ENCODE data around the gene TADA3. TPM values are rescaled to one million over a fixed set of nuclear protein-coding genes. Genes with fewer than 3 reads are reported as not detected.
A peak's percentile ranks its signal among the peaks of the same experiment; 100 is the strongest.

The TADA3 gene
- total RNA-seq, 6 experiments from 2014 or later = 69.2 to 84.9 (median 77.0) TPM

DNA sequence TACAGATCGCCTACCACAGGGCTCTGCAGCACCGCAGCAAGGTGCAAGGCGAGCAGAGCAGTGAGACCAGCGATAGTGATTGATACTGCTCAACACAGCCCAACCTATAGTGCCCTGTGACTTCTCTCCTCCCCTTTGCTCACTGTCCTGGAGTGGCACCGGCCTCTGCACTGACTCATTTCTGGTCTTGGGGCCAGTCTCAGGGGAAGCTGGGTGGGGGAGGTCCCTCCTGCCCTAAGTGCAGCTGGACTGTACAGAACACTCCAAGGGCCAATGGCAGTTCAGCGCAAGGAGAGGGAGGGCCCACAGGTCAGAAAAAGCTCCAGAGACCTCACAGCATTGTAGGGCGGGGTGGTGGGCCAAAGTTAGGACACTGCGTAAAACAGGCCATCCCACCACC lies 45.0 kb downstream of the TADA3 start:
- H3K36me3 Mint-ChIP-seq (ENCODE audit: low read depth) = peaks cover 47% of the 10 kb centered on the region
- H3K27me3 Mint-ChIP-seq (ENCODE audit: insufficient read depth) = peaks cover 1% of the 10 kb centered on the region
- TF ChIP-seq, protein P1, sequence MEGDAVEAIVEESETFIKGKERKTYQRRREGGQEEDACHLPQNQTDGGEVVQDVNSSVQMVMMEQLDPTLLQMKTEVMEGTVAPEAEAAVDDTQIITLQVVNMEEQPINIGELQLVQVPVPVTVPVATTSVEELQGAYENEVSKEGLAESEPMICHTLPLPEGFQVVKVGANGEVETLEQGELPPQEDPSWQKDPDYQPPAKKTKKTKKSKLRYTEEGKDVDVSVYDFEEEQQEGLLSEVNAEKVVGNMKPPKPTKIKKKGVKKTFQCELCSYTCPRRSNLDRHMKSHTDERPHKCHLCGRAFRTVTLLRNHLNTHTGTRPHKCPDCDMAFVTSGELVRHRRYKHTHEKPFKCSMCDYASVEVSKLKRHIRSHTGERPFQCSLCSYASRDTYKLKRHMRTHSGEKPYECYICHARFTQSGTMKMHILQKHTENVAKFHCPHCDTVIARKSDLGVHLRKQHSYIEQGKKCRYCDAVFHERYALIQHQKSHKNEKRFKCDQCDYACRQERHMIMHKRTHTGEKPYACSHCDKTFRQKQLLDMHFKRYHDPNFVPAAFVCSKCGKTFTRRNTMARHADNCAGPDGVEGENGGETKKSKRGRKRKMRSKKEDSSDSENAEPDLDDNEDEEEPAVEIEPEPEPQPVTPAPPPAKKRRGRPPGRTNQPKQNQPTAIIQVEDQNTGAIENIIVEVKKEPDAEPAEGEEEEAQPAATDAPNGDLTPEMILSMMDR (IDR thresholded peaks at IDR 0.05) = no peak
- DNase-seq = peak; percentile 41
- peak overlapping the region; percentile 23; the same call in 1 of the 2 replicates for H3K4me3 Mint-ChIP-seq
- H3K9me3 Mint-ChIP-seq = no peaks in the 10 kb centered on the region
- H3K27ac Mint-ChIP-seq = peak overlapping the region; percentile 43
- peaks cover 54% of the 10 kb centered on the region for H3K4me1 Mint-ChIP-seq (ENCODE audit: low read depth)

DNA sequence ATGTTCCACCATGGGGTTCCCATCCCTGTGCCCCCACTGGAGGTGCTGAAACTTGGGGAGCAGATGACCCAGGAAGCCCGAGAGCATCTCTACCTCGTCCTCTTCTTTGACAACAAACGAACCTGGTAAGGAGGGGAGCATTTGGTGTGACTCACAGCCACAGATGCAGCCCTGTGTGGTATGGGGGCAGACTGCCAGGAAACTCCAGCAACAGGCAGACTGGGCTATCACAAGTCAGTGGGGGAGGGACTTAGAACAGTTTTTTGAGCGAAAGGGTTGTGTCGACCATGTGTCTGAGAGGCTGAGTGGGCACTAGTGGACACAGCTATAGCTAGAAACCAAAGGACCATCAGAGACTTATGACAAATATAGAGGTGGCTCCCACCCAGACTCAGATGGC lies 45.9 kb downstream of the TADA3 start:
- Mint-ChIP-seq H3K4me1 (ENCODE audit: low read depth) (peaks cover 45% of the 10 kb centered on the region), H3K9me3 (no peaks in the 10 kb centered on the region), H3K36me3 (ENCODE audit: low read depth) (peaks cover 41% of the 10 kb centered on the region), H3K4me3 (peak overlapping the region; percentile 8; the same call in 1 of the 2 replicates), H3K27me3 (ENCODE audit: insufficient read depth) (peaks cover 1% of the 10 kb centered on the region), H3K27ac (peak overlapping the region; percentile 43)
- TF ChIP-seq, protein P1 (IDR thresholded peaks at IDR 0.05) = no peak
- DNase-seq = peak; percentile 80

DNA sequence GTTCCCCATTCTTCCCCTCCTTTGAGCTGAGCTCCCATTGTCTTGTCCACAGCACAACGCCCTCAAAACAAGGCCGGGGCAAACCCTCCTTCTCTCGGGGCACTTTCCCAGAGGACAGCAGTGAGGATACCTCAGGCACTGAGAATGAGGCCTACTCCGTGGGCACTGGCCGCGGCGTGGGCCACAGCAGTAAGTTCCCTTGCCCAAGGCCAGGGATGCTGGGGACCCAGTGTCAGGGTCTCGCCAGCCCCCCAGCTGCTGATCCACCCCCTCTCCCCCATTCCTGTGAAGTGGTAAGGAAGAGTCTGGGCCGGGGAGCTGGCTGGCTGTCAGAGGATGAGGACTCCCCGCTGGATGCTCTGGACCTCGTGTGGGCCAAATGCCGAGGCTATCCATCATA lies 46.8 kb downstream of the TADA3 start:
- no peak overlapping the region; the same call in 1 of the 2 replicates for H3K27ac Mint-ChIP-seq
- H3K36me3 Mint-ChIP-seq (ENCODE audit: low read depth) = peaks cover 41% of the 10 kb centered on the region
- no peaks in the 10 kb centered on the region for H3K9me3 Mint-ChIP-seq
- H3K4me1 Mint-ChIP-seq (ENCODE audit: low read depth) = peaks cover 37% of the 10 kb centered on the region
- no peak for DNase-seq
- TF ChIP-seq, protein P1 (IDR thresholded peaks at IDR 0.05) = no peak
- H3K27me3 Mint-ChIP-seq (ENCODE audit: insufficient read depth) = peaks cover 1% of the 10 kb centered on the region
- H3K4me3 Mint-ChIP-seq = no peak overlapping the region

DNA sequence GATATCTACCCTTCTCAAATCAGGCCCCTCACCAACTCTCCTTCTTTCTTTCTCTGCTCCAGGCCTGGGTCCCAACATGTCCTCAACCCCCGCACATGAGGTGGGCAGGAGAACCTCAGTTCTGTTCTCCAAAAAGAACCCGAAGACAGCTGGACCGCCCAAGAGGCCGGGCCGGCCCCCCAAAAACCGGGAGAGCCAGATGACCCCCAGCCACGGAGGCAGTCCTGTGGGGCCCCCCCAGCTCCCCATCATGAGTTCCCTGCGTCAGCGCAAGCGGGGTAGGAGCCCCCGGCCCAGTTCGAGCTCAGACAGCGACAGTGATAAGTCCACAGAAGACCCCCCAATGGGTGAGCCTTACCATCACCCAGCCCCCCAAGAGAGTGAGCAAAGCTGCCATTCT lies 48.1 kb downstream of the TADA3 start:
- H3K9me3 Mint-ChIP-seq = no peaks in the 10 kb centered on the region
- peaks cover 50% of the 10 kb centered on the region for H3K36me3 Mint-ChIP-seq (ENCODE audit: low read depth)
- TF ChIP-seq, protein P1 (IDR thresholded peaks at IDR 0.05) = no peak
- H3K4me1 Mint-ChIP-seq (ENCODE audit: low read depth) = peaks cover 27% of the 10 kb centered on the region
- no peak for DNase-seq
- H3K27ac Mint-ChIP-seq = no peak overlapping the region
- no peak overlapping the region for H3K4me3 Mint-ChIP-seq
- peaks cover 1% of the 10 kb centered on the region for H3K27me3 Mint-ChIP-seq (ENCODE audit: insufficient read depth)

DNA sequence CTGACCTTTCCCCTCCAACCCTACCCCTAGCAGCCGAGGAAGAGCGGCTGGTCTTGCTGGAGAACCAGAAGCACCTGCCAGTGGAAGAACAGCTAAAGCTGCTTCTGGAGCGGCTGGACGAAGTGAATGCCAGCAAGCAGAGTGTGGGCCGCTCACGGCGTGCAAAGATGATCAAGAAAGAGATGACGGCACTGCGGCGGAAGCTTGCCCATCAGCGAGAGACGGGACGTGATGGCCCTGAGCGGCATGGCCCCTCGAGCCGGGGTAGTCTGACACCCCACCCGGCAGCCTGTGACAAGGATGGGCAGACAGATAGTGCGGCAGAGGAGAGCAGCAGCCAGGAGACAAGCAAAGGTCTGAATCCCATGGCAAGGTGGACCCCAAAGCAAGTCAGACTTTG lies 48.7 kb downstream of the TADA3 start:
- TF ChIP-seq, protein P1 (IDR thresholded peaks at IDR 0.05) = no peak
- H3K4me1 Mint-ChIP-seq (ENCODE audit: low read depth) = peaks cover 22% of the 10 kb centered on the region
- no peak overlapping the region for H3K27ac Mint-ChIP-seq
- no peaks in the 10 kb centered on the region for H3K9me3 Mint-ChIP-seq
- H3K36me3 Mint-ChIP-seq (ENCODE audit: low read depth) = peaks cover 56% of the 10 kb centered on the region
- peaks cover 1% of the 10 kb centered on the region for H3K27me3 Mint-ChIP-seq (ENCODE audit: insufficient read depth)
- no peak for DNase-seq
- H3K4me3 Mint-ChIP-seq = no peak overlapping the region

DNA sequence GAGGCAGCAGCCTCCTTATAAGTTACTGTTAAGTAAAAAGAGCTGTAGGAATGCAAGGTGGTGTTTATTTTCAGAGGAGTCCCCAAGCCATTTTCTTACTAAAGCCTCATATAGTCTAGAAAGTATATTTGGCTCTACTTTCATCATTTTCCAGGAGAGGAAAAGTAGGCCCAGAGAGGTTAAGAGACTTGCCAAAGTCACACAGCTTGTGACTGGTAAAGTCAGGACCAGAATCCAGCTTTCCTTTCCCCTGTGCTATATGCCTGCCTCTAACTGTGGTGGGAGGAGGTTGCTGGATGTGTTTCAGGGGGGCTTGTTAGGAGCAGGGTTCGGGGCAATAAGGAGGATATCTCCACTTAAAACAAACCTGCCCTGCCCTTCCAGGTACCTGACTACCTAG lies 49.7 kb downstream of the TADA3 start:
- no peak overlapping the region for H3K27ac Mint-ChIP-seq
- H3K4me3 Mint-ChIP-seq = no peak overlapping the region
- peaks cover 20% of the 10 kb centered on the region for H3K4me1 Mint-ChIP-seq (ENCODE audit: low read depth)
- peaks cover 1% of the 10 kb centered on the region; the same call in 1 of the 2 replicates for H3K27me3 Mint-ChIP-seq (ENCODE audit: insufficient read depth)
- H3K9me3 Mint-ChIP-seq = no peaks in the 10 kb centered on the region
- TF ChIP-seq, protein P1 (IDR thresholded peaks at IDR 0.05) = no peak
- no peak for DNase-seq
- H3K36me3 Mint-ChIP-seq (ENCODE audit: low read depth) = peaks cover 54% of the 10 kb centered on the region

Data from HFFc6 (cell line).